HG03039 (cell line): Measurements from ENCODE around the gene FHOD1.

Experiments
- ATAC-seq: cut with Tn5 transposase; IDR thresholded peaks from one replicate; pipeline ENCODE4 v1.9.1; 2021; ENCODE audit warnings: mild to moderate bottlenecking, moderate library complexity; ENCODE audit not compliant: unreplicated experiment

Gene FHOD1

GRCh38 chr16:67193536-67193935, 53.7 kb downstream of the FHOD1 start:
- ATAC-seq: no peak

GRCh38 chr16:67192781-67193361, 54.4 kb downstream of the FHOD1 start:
- no peak for ATAC-seq

GRCh38 chr16:67191995-67192681, 55.1 kb downstream of the FHOD1 start, which contains the start of gene E2F4:
TSS of gene E2F4 (plus strand) at chr16:67192155. CDS start at chr16:67192228, 73 bp downstream.
- ATAC-seq: peak; percentile 77

GRCh38 chr16:67191411-67191994, 55.8 kb downstream of the FHOD1 start:
- ATAC-seq: no peak

GRCh38 chr16:67190448-67191399, 56.6 kb downstream of the FHOD1 start:
- no peak for ATAC-seq

- no peak for ATAC-seq
Observed at GRCh38 chr16:67190041-67190440, 57.2 kb downstream of the FHOD1 start, which contains the start of gene EXOC3L1. TSS of gene EXOC3L1 (minus strand) at chr16:67190136. CDS start at chr16:67189676, 460 bp downstream.

GRCh38 chr16:67188798-67189197, 58.5 kb downstream of the FHOD1 start:
- no peak for ATAC-seq

GRCh38 chr16:67188323-67188722, 59.0 kb downstream of the FHOD1 start:
- ATAC-seq: no peak

- no peak for ATAC-seq
Observed at GRCh38 chr16:67187175-67187890, 59.9 kb downstream of the FHOD1 start.

GRCh38 chr16:67186550-67186950, 60.7 kb downstream of the FHOD1 start:
- ATAC-seq: no peak

GRCh38 chr16:67185651-67186134, 61.6 kb downstream of the FHOD1 start:
- ATAC-seq: no peak

GRCh38 chr16:67184995-67185650, 62.2 kb downstream of the FHOD1 start:
- no peak for ATAC-seq

GRCh38 chr16:67184453-67184994, 62.8 kb downstream of the FHOD1 start:
- no peak for ATAC-seq

GRCh38 chr16:67183627-67184452, 63.4 kb downstream of the FHOD1 start, which contains the start of gene MATCAP1:
TSS of gene MATCAP1 (minus strand) at chr16:67183963. CDS start at chr16:67180610, 3,353 bp downstream.
- ATAC-seq: peak; percentile 86

GRCh38 chr16:67183284-67183626, 64.0 kb downstream of the FHOD1 start:
- ATAC-seq: no peak

GRCh38 chr16:67182288-67182687, 65.0 kb downstream of the FHOD1 start:
- ATAC-seq: no peak

GRCh38 chr16:67181346-67181745, 65.9 kb downstream of the FHOD1 start:
- ATAC-seq: no peak

GRCh38 chr16:67180166-67180565, 67.1 kb downstream of the FHOD1 start:
- no peak for ATAC-seq
